K562 (cell line): ENCODE results near the gene SDSL. TPM values are rescaled to one million over a fixed set of nuclear protein-coding genes. Genes with fewer than 3 reads are reported as not detected.

Experiments used
- BRD9 ChIP-seq: fragments of 450-650 bp; IDR thresholded peaks from 2 replicates; pipeline ENCODE4 v1.6.1; 2018; ENCODE audit warnings: low read depth; ENCODE audit not compliant: partially characterized antibody
- ZNF197 ChIP-seq: fragments of 200-800 bp; sonication (Bioruptor generic); IDR thresholded peaks from 2 replicates; pipeline ENCODE4 v1.6.1; 2016; ENCODE audit warnings: low read depth, missing genetic modification characterization, missing compliant biosample characterization
- polyA plus RNA-seq, 8 experiments: library from polyadenylated mRNA; depleted of rRNA in 4 of 8; stranded (reverse) in 5 of 8; unstranded in 3 of 8; fragments of >200 nt; fragmentation: Nextera tagmentation in 2 of 8; fragmentation: Illumina TruSeq in 1 of 8; extraction: Ambion mirVana in 2 of 8; extraction: Trizol in 1 of 8; gene quantifications; 2 replicates each; pipeline versions ENCODE4 v1.2.1 to v1.2.3, GENCODE V29; 2011 to 2014; ENCODE audit warnings: inconsistent platforms in 1 of 8, missing spikeins in 1 of 8
- total RNA-seq, 7 experiments: library from RNA; depleted of rRNA in 6 of 7; stranded (reverse); fragments of >200 nt in 6 of 7; fragmentation: Illumina TruSeq in 2 of 7; extraction: Trizol in 2 of 7; gene quantifications; 2 replicates each; pipeline versions ENCODE4 v1.2.1 to v1.2.3, GENCODE V29; 2011 to 2021; ENCODE audit warnings: low replicate concordance in 1 of 7
- TF ChIP-seq, protein P1 (sequence below): fragments of 200-600 bp; sonication (generic); IDR thresholded peaks from one replicate; pipeline ENCODE4 v1.6.1; 2012; ENCODE audit warnings: mild to moderate bottlenecking, low read depth, low read length, inconsistent platforms
- TF ChIP-seq, protein P2 (sequence below): fragments of 450-650 bp; formaldehyde crosslinking; IDR thresholded peaks from 2 replicates; pipeline ENCODE4 v1.4.0; 2020; ENCODE audit warnings: mild to moderate bottlenecking, moderate library complexity

Gene SDSL
- total and polyA plus RNA-seq, 9 of the 15 experiments (the other 6 are each of a cell fraction or from before 2014, with no cell fraction given): 0.31 to 11.0 (median 7.4) TPM

DNA sequence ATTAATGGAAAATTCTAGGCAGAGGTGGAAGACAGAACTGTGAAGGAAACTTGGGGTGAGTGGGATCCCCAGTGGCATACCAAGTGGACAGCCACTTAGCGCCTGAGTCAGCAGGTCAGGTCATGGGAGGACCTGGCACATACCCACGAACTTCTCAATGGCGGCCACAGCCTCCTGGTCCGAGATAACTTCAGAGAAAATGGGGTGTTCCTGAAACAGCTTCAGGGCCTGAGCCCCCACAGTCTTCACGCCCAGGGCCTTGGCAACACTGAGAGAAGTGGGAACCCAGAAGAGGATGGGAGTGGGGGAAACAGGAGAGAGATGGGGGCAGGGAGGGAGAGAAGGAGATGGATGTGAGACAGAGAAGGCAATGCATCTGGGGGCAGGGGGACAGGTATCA, 28.4 kb upstream of the SDSL start (continued):
- no peak for TF ChIP-seq ZNF197 (CRISPR knock-in tag)
- no peak for TF ChIP-seq BRD9
- TF ChIP-seq, protein P1, sequence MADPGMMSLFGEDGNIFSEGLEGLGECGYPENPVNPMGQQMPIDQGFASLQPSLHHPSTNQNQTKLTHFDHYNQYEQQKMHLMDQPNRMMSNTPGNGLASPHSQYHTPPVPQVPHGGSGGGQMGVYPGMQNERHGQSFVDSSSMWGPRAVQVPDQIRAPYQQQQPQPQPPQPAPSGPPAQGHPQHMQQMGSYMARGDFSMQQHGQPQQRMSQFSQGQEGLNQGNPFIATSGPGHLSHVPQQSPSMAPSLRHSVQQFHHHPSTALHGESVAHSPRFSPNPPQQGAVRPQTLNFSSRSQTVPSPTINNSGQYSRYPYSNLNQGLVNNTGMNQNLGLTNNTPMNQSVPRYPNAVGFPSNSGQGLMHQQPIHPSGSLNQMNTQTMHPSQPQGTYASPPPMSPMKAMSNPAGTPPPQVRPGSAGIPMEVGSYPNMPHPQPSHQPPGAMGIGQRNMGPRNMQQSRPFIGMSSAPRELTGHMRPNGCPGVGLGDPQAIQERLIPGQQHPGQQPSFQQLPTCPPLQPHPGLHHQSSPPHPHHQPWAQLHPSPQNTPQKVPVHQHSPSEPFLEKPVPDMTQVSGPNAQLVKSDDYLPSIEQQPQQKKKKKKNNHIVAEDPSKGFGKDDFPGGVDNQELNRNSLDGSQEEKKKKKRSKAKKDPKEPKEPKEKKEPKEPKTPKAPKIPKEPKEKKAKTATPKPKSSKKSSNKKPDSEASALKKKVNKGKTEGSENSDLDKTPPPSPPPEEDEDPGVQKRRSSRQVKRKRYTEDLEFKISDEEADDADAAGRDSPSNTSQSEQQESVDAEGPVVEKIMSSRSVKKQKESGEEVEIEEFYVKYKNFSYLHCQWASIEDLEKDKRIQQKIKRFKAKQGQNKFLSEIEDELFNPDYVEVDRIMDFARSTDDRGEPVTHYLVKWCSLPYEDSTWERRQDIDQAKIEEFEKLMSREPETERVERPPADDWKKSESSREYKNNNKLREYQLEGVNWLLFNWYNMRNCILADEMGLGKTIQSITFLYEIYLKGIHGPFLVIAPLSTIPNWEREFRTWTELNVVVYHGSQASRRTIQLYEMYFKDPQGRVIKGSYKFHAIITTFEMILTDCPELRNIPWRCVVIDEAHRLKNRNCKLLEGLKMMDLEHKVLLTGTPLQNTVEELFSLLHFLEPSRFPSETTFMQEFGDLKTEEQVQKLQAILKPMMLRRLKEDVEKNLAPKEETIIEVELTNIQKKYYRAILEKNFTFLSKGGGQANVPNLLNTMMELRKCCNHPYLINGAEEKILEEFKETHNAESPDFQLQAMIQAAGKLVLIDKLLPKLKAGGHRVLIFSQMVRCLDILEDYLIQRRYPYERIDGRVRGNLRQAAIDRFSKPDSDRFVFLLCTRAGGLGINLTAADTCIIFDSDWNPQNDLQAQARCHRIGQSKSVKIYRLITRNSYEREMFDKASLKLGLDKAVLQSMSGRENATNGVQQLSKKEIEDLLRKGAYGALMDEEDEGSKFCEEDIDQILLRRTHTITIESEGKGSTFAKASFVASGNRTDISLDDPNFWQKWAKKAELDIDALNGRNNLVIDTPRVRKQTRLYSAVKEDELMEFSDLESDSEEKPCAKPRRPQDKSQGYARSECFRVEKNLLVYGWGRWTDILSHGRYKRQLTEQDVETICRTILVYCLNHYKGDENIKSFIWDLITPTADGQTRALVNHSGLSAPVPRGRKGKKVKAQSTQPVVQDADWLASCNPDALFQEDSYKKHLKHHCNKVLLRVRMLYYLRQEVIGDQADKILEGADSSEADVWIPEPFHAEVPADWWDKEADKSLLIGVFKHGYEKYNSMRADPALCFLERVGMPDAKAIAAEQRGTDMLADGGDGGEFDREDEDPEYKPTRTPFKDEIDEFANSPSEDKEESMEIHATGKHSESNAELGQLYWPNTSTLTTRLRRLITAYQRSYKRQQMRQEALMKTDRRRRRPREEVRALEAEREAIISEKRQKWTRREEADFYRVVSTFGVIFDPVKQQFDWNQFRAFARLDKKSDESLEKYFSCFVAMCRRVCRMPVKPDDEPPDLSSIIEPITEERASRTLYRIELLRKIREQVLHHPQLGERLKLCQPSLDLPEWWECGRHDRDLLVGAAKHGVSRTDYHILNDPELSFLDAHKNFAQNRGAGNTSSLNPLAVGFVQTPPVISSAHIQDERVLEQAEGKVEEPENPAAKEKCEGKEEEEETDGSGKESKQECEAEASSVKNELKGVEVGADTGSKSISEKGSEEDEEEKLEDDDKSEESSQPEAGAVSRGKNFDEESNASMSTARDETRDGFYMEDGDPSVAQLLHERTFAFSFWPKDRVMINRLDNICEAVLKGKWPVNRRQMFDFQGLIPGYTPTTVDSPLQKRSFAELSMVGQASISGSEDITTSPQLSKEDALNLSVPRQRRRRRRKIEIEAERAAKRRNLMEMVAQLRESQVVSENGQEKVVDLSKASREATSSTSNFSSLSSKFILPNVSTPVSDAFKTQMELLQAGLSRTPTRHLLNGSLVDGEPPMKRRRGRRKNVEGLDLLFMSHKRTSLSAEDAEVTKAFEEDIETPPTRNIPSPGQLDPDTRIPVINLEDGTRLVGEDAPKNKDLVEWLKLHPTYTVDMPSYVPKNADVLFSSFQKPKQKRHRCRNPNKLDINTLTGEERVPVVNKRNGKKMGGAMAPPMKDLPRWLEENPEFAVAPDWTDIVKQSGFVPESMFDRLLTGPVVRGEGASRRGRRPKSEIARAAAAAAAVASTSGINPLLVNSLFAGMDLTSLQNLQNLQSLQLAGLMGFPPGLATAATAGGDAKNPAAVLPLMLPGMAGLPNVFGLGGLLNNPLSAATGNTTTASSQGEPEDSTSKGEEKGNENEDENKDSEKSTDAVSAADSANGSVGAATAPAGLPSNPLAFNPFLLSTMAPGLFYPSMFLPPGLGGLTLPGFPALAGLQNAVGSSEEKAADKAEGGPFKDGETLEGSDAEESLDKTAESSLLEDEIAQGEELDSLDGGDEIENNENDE: no peak
- TF ChIP-seq, protein P2, sequence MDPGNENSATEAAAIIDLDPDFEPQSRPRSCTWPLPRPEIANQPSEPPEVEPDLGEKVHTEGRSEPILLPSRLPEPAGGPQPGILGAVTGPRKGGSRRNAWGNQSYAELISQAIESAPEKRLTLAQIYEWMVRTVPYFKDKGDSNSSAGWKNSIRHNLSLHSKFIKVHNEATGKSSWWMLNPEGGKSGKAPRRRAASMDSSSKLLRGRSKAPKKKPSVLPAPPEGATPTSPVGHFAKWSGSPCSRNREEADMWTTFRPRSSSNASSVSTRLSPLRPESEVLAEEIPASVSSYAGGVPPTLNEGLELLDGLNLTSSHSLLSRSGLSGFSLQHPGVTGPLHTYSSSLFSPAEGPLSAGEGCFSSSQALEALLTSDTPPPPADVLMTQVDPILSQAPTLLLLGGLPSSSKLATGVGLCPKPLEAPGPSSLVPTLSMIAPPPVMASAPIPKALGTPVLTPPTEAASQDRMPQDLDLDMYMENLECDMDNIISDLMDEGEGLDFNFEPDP (CRISPR knock-in tag): no peak
